GM12865 (cell line): ENCODE results near the gene HTR2C.

ENCODE experiments used
- DNase-seq: peaks from one replicate; pipeline ENCODE4 v3.0.0; 2010; ENCODE audit warnings: low read depth
- H3K4me3 ChIP-seq: 2 replicates; pipeline ENCODE4 v1.5.1; 2011; ENCODE audit warnings: mild to moderate bottlenecking, low read depth, low read length, control low read depth
- TF ChIP-seq, protein P1 (sequence below): IDR thresholded peaks from 2 replicates; pipeline ENCODE4 v1.5.1; 2011; ENCODE audit warnings: low read length, control low read depth, low read depth, inconsistent platforms; ENCODE audit not compliant: insufficient read depth; ENCODE audit errors: missing control alignments

The HTR2C gene

DNA sequence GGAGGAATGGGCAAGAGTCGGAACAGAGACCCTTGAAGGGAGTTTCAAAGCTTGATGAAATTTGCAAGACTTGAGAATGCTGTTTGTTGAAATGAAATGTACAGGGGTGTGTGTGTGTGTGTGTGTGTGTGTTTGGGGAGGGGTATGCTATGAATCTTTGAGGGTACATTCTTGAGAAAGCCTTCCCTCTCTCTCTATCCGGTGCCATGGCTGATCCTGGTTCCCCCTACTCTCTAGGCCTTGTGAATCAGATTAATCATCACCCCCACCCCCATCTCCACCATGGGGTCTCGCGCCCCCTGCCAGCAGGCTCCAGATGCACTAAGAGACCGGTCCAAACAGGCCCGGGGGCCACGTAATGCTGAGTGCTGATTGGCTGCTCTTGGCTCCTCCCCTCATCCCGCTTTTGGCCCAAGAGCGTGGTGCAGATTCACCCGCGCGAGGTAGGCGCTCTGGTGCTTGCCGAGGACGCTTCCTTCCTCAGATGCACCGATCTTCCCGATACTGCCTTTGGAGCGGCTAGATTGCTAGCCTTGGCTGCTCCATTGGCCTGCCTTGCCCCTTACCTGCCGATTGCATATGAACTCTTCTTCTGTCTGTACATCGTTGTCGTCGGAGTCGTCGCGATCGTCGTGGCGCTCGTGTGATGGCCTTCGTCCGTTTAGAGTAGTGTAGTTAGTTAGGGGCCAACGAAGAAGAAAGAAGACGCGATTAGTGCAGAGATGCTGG lies at the start of gene HTR2C:
HTR2C (plus strand) TSS at position 441 of the 729 bp plus-strand sequence. CDS start 142,851 bp downstream, outside the sequence.
- no peak for DNase-seq
- TF ChIP-seq, protein P1, sequence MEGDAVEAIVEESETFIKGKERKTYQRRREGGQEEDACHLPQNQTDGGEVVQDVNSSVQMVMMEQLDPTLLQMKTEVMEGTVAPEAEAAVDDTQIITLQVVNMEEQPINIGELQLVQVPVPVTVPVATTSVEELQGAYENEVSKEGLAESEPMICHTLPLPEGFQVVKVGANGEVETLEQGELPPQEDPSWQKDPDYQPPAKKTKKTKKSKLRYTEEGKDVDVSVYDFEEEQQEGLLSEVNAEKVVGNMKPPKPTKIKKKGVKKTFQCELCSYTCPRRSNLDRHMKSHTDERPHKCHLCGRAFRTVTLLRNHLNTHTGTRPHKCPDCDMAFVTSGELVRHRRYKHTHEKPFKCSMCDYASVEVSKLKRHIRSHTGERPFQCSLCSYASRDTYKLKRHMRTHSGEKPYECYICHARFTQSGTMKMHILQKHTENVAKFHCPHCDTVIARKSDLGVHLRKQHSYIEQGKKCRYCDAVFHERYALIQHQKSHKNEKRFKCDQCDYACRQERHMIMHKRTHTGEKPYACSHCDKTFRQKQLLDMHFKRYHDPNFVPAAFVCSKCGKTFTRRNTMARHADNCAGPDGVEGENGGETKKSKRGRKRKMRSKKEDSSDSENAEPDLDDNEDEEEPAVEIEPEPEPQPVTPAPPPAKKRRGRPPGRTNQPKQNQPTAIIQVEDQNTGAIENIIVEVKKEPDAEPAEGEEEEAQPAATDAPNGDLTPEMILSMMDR, result no peak
- H3K4me3 ChIP-seq, result no peak within 1 kb of the TSS

GRCh38 chrX:114580336-114580735 lies 3.5 kb upstream of the HTR2C start:
- H3K4me3 ChIP-seq, result no peak overlapping the region
- no peak for DNase-seq
- TF ChIP-seq, protein P1, result no peak

- H3K4me3 ChIP-seq, result no peak overlapping the region
- DNase-seq, result no peak
- TF ChIP-seq, protein P1, result no peak
Measured at GRCh38 chrX:114581528-114582263, 2.2 kb upstream of the HTR2C start.

GRCh38 chrX:114582264-114582632 lies 1.6 kb upstream of the HTR2C start:
- no peak for DNase-seq
- no peak overlapping the region for H3K4me3 ChIP-seq

DNA sequence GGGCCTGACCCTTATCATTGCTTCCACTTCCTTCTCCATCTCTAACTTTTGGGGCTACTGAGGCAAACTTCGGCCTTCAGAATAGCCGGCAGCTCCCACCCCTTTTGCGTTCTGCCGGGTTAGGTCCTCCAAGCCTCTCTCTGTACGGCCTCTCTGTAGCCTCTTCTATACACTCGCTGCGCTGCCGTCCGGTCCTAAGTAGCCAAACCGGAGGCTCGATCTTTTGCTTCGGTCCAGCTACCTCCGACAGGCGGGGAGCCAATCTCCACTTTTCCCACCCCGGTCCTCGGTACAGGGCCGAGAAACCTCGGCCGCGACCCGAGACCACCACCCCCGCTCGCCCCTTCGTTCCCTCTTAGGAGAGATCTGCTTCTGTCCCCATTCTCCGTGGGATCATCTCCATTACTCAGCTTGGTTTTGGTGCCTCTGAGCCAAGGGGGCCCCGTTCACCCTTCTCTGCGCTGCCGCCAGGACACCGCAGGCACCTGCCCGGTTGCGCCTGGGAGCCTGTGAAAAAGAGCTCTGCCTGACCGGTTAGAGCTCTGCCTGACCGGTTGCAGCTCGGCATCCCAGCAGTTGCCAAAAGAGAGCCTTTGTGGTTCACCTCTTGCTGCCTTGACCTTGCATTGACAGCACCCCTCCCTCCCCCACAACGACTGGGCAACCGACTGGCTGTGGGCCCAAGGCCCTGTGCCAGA lies 1.0 kb upstream of the HTR2C start:
- no peak for DNase-seq
- no peak overlapping the region for H3K4me3 ChIP-seq
- TF ChIP-seq, protein P1, result no peak

More at GRCh38 chrX:114582264-114582632, 1.6 kb upstream of the HTR2C start:
- TF ChIP-seq, protein P1, result no peak

DNA sequence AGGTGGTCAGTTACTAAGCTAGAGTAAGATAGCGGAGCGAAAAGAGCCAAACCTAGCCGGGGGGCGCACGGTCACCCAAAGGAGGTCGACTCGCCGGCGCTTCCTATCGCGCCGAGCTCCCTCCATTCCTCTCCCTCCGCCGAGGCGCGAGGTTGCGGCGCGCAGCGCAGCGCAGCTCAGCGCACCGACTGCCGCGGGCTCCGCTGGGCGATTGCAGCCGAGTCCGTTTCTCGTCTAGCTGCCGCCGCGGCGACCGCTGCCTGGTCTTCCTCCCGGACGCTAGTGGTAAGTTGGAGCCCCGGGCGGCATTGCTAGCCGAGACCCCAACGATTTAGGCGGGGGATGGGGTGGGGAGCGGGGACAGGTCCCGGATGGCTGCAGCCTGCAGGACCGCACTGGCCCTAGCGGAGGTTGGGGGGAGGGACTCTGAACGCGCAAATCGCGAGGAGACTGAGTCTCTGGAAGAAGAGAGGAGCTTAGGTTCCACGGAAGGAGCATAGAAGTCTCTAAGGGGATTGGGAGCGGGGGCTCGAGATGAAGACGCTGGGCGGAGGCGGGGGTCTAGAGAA lies 573 bp downstream of the HTR2C start:
- H3K4me3 ChIP-seq, result no peak overlapping the region
- TF ChIP-seq, protein P1, result no peak
- DNase-seq, result no peak
